GM19043 (cell line): ENCODE data around the gene SHROOM4.

Experiments used
- ATAC-seq: cut with Tn5 transposase; IDR thresholded peaks from one replicate; pipeline ENCODE4 v1.9.1; 2021; ENCODE audit warnings: low read depth; ENCODE audit not compliant: unreplicated experiment

The SHROOM4 gene

DNA sequence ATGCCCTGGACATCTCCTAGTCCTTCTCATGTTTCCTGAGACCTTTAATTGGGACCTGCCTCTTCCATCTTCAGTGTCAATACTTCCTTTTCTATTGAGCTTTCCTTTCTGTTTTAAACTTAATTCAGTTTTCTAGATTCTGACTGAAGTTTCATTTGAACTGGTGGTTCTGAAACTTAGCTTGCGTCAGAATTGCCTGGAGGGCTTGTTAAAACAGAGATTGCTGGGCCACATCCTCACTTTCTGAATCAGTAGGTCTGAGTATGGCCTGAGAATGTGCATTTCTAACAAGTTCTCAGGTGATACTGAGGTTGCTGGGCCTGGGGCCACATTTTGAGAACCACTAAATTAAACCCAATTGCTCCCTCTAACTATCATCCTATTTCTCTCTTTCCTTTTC is 191.2 kb downstream of the SHROOM4 start:
- ATAC-seq, result no peak

- ATAC-seq, result no peak
Measured at GRCh38 chrX:50618788-50619558, 195.0 kb downstream of the SHROOM4 start.

- no peak for ATAC-seq
Measured at GRCh38 chrX:50617183-50617582, 196.8 kb downstream of the SHROOM4 start.

- ATAC-seq, result no peak
Measured at GRCh38 chrX:50615570-50616158, 198.3 kb downstream of the SHROOM4 start.

DNA sequence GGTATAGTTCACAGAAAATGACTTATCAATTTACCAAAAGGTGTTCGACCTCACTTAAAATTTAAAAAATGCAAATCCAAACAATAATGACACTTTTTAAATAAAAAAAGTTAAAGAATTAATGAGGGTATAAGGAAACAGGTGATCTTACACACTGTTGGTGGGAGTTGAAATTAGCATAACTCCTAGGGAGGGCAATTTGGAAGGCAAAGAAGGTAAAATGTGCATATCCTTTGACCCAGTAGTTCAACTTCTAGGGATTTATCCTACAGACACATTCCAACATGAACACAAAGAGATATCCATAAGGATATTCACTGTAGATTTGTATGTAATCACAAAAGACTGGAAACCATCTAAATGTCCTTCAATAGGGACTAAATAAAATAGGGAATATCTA is 199.5 kb downstream of the SHROOM4 start:
- no peak for ATAC-seq

DNA sequence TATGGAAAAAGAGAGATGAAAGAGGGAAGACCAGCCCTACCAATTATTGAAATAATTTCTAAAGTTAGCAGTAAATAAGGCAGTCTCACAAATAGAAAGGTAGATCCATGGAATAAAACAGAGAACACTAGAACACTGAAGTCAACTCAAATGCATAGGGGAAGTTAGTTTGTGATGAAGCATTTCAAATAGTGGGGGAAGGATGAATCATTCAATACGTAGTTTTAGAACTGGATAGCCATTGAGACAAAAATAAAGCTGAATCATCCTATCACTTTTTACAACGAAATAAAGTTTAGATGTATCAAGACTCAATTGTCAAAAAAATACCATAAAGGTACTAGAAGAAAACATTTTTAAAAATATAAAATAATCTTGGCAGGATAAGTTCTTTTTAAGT is 200.1 kb downstream of the SHROOM4 start:
- no peak for ATAC-seq

GRCh38 chrX:50609796-50610195 is 204.2 kb downstream of the SHROOM4 start:
- ATAC-seq, result no peak

DNA sequence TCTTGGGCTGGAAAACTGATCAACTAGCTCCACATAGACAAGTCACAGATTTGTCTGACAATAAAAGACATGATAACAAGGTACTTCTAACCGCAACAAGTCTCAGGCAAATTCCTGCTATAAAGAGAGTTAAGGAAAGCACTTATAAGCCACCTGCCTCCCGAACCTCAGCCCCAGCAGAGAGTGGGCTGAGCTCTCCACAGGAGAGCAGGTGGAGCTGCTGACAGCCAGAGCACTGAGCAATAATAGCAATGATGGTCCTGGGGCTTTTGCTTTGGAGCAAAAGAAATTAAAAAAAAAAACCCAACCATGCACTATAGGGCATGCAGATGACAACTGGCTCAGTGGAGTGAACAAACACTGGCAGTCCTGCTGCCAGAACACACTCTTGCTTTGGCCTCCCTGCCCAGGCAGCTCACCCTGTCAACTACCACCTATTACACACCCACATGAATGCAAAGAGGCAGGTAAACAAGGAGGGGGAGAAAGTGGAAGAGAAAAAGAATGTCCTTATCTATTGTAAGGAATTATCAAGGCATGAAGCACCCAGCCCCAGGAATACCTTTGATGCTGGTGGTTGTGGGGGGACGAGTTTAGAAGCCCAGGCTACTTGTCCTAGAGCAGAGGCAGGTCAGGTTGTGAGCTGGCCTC is 207.6 kb downstream of the SHROOM4 start:
- no peak for ATAC-seq

- no peak for ATAC-seq
Measured at GRCh38 chrX:50596056-50596455, 217.9 kb downstream of the SHROOM4 start.

- no peak for ATAC-seq
Measured at GRCh38 chrX:50594788-50595187, 219.2 kb downstream of the SHROOM4 start.

DNA sequence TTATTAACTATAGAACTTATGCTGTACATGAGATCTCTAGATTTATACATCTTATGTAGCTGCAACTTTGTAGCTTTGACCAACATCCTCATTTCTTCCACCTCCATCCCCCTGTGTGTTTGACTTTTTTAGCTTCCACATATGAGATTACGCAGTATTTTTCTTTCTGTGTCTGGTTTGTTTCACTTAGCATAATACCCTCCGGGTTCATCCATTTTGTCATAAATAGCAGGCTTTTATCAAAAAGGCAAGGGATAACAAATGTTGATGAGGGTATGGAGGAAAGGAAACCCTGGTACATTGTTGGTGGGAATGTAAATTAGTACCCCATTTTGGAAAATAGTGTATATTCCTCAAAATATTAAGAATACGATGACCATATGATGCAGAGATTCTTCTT is 227.0 kb downstream of the SHROOM4 start:
- no peak for ATAC-seq

DNA sequence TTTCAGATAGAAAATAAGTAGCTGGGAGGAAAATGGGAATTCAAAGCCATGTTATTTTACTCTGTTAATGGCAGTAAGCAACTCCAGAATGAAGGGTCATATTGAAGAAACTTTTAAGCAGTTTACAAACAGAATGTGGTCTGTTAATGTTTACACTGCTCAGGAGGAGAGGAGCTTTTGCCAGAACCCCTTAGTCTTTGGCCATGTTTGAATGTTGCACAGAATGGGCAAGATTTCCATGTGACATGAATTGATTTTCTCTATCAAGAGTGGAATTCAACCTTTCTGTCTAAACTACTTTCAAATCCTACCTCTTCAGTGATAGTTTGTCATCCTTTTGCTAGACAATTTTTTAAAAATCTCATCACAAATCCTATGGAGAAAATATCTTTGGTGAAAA is 227.6 kb downstream of the SHROOM4 start:
- no peak for ATAC-seq

- no peak for ATAC-seq
Measured at GRCh38 chrX:50581405-50581804, 232.6 kb downstream of the SHROOM4 start.

DNA sequence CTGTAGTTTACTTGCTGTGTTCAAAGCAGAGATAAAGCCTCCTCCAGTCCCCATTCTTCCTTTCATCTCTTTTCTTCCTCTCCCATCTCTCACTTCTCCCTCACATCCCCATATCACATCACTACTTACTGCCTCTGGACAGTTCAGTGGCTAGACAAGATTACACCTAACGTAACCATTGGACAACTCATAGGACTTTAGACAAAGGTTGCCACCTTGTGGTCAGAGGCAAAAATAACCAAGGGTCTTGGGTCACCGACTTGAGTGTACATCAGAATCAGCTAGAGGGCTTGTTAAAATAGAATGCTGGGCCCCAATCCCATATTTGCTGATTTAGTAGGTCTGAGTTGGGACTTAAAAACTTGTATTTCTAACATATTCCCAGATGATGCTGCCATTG is 234.0 kb downstream of the SHROOM4 start:
- no peak for ATAC-seq

- no peak for ATAC-seq
Measured at GRCh38 chrX:50577326-50577725, 236.7 kb downstream of the SHROOM4 start.

GRCh38 chrX:50567636-50568035 is 246.4 kb downstream of the SHROOM4 start:
- ATAC-seq, result no peak

DNA sequence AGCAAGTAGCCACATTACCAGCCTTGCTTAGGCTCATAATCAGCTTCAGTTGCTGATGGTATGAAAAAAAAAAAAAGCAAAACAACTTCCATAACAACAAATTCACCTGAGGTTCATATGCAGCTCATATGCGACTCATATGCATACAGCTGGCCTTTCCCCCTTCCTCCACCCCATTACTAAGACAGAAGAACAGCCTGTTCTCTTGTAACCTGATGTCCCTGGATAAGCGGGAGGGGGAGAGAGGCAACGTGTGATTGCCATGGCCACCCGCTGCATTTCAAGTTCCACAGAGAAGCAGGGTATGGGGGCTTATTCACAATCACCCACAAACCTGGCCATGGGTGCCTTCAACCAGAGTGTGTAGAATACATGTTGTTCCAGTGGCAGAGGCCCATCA is 248.3 kb downstream of the SHROOM4 start:
- ATAC-seq, result no peak
